OCI-LY1 (cell line): ENCODE measurements around the gene SLX4IP.

Experiments
- CTCF ChIP-seq: fragments of 200-600 bp; sonication (generic), shearing (Covaris generic); IDR thresholded peaks from 2 replicates; pipeline ENCODE4 v1.5.1; 2017; ENCODE audit warnings: mild to moderate bottlenecking, antibody characterized with exemption, low read length, moderate library complexity, mixed read lengths
- EZH2 ChIP-seq: fragments of 200-600 bp; sonication (generic), shearing (Covaris generic); IDR thresholded peaks from 2 replicates; pipeline ENCODE4 v1.8.0; 2017; ENCODE audit warnings: borderline replicate concordance, mixed run types, mild to moderate bottlenecking, antibody characterized with exemption, low read length, moderate library complexity, mixed read lengths

GRCh38 chr20:10550204-10551118, 115.4 kb downstream of the SLX4IP start:
- TF ChIP-seq CTCF (no peak), EZH2 (no peak)
